ENCODE measurements around the gene H2BW1.
"Not testable (repeated sequence)": the region's sequence is repeated elsewhere in the genome, so short reads cannot be mapped to it uniquely, and the experiment has no call there.

The H2BW1 gene

GRCh38 chrX:104013606-104014005, at the start of gene H2BW1:
Gene H2BW1 (minus strand): TSS chrX:104013708. CDS start chrX:104013576, 132 bp downstream.
- no peak for TF ChIP-seq CTCF (IDR thresholded peaks at IDR 0.05; ENCODE audit: low read length, missing control alignments)
- no peak within 1 kb of the TSS for H3K4me3 ChIP-seq (replicated peaks; ENCODE audit: low read depth, low read length)
- no peak for DNase-seq (ENCODE audit: low read depth)

- not testable (repeated sequence) for H3K4me3 ChIP-seq (replicated peaks; ENCODE audit: low read depth, low read length); DNase-seq (ENCODE audit: low read depth)
These were observed 49.1 kb upstream of the H2BW1 start for GRCh38 chrX:104062636-104063035.

GRCh38 chrX:104054956-104055355, 41.4 kb upstream of the H2BW1 start:
- H3K4me3 ChIP-seq (replicated peaks; ENCODE audit: low read depth, low read length); DNase-seq (ENCODE audit: low read depth): not testable (repeated sequence)

DNA sequence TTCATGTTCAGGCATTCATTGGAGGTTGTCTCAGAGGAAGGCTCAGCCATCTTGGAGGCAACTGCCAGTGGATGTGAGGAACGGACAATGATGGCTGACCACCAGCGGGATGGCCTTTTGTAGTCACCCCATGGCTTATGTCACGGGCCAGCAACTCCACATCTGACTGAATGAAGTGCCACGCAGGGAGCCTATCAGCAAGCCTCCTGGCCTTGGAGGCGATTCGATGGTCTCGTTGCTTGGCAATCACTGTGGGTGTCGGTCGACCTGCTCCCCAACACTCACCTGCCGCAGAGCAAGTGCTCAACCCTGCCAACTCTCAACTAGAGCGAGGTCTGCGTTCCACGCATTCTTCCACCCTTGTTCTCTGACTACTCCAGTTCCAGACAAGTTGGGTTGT, 33.7 kb upstream of the H2BW1 start:
- TF ChIP-seq CTCF (IDR thresholded peaks at IDR 0.05; ENCODE audit: low read length, missing control alignments) = no peak
- DNase-seq (ENCODE audit: low read depth) = no peak
- H3K4me3 ChIP-seq (replicated peaks; ENCODE audit: low read depth, low read length) = no peak overlapping the region

DNA sequence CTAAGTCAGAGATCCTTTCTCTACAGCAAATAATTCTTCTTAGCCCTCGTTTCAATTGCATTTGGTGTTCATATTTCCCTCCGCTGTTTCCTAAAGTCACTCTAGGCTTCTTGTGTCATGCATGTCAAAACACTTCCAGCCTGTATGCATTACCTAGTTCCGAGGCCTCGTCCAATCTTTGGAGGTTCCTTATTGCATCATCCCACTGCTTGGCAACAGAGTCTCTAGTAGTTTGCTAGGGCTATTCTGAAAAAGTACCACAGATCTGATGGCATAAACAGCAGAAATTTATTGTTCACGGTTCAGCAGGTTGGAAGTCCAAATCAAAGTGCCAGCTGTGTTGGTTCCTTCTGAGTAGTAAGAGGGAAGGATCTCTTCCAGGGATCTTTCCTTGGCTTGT, 32.1 kb upstream of the H2BW1 start:
- no peak for TF ChIP-seq CTCF (IDR thresholded peaks at IDR 0.05; ENCODE audit: low read length, missing control alignments)
- no peak for DNase-seq (ENCODE audit: low read depth)
- no peak overlapping the region for H3K4me3 ChIP-seq (replicated peaks; ENCODE audit: low read depth, low read length)

DNA sequence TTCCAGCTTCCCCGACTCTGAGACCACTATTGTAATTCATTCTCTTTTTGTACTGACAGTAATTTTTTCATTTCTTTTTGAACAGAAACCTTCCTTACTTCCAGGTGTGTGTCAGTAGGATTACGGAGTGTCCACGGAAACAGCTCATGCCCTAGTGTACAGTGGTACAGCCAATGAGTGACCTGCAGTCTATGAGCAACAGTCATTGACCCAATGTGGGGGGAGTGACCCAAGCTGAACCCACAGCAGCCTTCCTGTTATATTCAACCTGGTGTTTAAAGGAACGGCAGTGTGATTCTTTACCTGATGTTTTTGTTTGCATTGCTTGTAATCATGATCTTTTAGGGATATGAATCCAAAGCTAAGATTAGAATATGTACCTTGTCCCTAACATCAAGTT, 27.5 kb upstream of the H2BW1 start:
- no peak for TF ChIP-seq CTCF (IDR thresholded peaks at IDR 0.05; ENCODE audit: low read length, missing control alignments)
- H3K4me3 ChIP-seq (replicated peaks; ENCODE audit: low read depth, low read length) = no peak overlapping the region
- no peak for DNase-seq (ENCODE audit: low read depth)

GRCh38 chrX:104039689-104040505, 26.4 kb upstream of the H2BW1 start, which contains the start of gene H2BW2:
Gene H2BW2 (plus strand): TSS chrX:104039956. CDS start chrX:104039995, 39 bp downstream.
- DNase-seq (ENCODE audit: low read depth) = no peak
- no peak within 1 kb of the TSS for H3K4me3 ChIP-seq (replicated peaks; ENCODE audit: low read depth, low read length)
- TF ChIP-seq CTCF (IDR thresholded peaks at IDR 0.05; ENCODE audit: low read length, missing control alignments) = no peak

GRCh38 chrX:104018126-104018525, 4.6 kb upstream of the H2BW1 start:
- TF ChIP-seq CTCF (IDR thresholded peaks at IDR 0.05; ENCODE audit: low read length, missing control alignments) = no peak
- DNase-seq (ENCODE audit: low read depth) = peak; percentile 3
- H3K4me3 ChIP-seq (replicated peaks; ENCODE audit: low read depth, low read length) = no peak overlapping the region

GRCh38 chrX:104015576-104015975, 2.1 kb upstream of the H2BW1 start:
- DNase-seq (ENCODE audit: low read depth); H3K4me3 ChIP-seq (replicated peaks; ENCODE audit: low read depth, low read length): not testable (repeated sequence)
